ENCODE results near the gene CMPK1. TPM values are rescaled to one million over a fixed set of nuclear protein-coding genes. Genes with fewer than 3 reads are reported as not detected.

CMPK1 gene
- total and polyA plus RNA-seq, 12 donors = 41.4 to 81.5 (median 74.7) TPM

GRCh38 chr1:47371016-47371517 is 37.5 kb downstream of the CMPK1 start:
- no peak for TF ChIP-seq CTCF (IDR thresholded peaks at IDR 0.05)
- Histone ChIP-seq H3K9me3 (no peaks in the 10 kb centered on the region), H3K27ac (no peak overlapping the region), H3K4me3 (no peak overlapping the region), H3K27me3 (no peaks in the 10 kb centered on the region), H3K36me3 (peaks cover 0 to 80% (median 54%) of the 10 kb centered on the region in 9 donors), H3K4me1 (no peaks in the 10 kb centered on the region)
- intact Hi-C loops (cut with DNase I) = no loop called here
- DNase-seq (no peak), ATAC-seq (no peak)

GRCh38 chr1:47374501-47374900 is 40.9 kb downstream of the CMPK1 start:
- WGBS, 2 donors = 91% methylated on average over 1 of the region's 1 CpG
- no peak for ATAC-seq
- intact Hi-C loops (cut with DNase I) = no loop called here

GRCh38 chr1:47378147-47378546 is 44.6 kb downstream of the CMPK1 start:
- Histone ChIP-seq H3K27me3 (no peaks in the 10 kb centered on the region), H3K27ac (no peak overlapping the region), H3K36me3 (peaks cover 0 to 96% (median 24%) of the 10 kb centered on the region in 9 donors), H3K4me1 (peaks cover 0 to 9% (median 0%) of the 10 kb centered on the region in 9 donors), H3K4me3 (no peak overlapping the region), H3K9me3 (no peaks in the 10 kb centered on the region)
- 93 to 95% methylated on average over 1 of the region's 1 CpG for WGBS, 2 donors
- TF ChIP-seq CTCF (IDR thresholded peaks at IDR 0.05) = no peak
- DNase-seq = no peak
- no peak for ATAC-seq
- intact Hi-C loops (cut with DNase I) = no loop called here

More at GRCh38 chr1:47374501-47374900, 40.9 kb downstream of the CMPK1 start:
- Histone ChIP-seq H3K27ac (no peak overlapping the region), H3K9me3 (no peaks in the 10 kb centered on the region), H3K36me3 (peaks cover 0 to 100% (median 44%) of the 10 kb centered on the region in 9 donors), H3K4me3 (no peak overlapping the region), H3K4me1 (peaks cover 0 to 7% (median 0%) of the 10 kb centered on the region in 9 donors), H3K27me3 (no peaks in the 10 kb centered on the region)
- TF ChIP-seq CTCF (IDR thresholded peaks at IDR 0.05) = no peak
- DNase-seq = no peak

GRCh38 chr1:47380699-47381098 is 47.1 kb downstream of the CMPK1 start:
- intact Hi-C loops (cut with DNase I) = no loop called here
- no peak for TF ChIP-seq CTCF (IDR thresholded peaks at IDR 0.05)
- no peaks in the 10 kb centered on the region for H3K27me3 ChIP-seq
- H3K36me3 ChIP-seq = peaks cover 0 to 76% (median 6%) of the 10 kb centered on the region in 9 donors
- no peak for DNase-seq
- H3K9me3 ChIP-seq = no peaks in the 10 kb centered on the region
- ATAC-seq = no peak
- WGBS, 2 donors = 96 to 97% methylated on average over 5 of the region's 5 CpGs
- peaks cover 0 to 9% (median 0%) of the 10 kb centered on the region in 9 donors for H3K4me1 ChIP-seq
- H3K4me3 ChIP-seq = no peak overlapping the region
- H3K27ac ChIP-seq = no peak overlapping the region

Data from heart right ventricle (tissue), 16 donors.